Measurements from ENCODE around the gene CEACAM5. TPM values are rescaled to one million over a fixed set of nuclear protein-coding genes. Genes with fewer than 3 reads are reported as not detected.

CEACAM5 gene
- total RNA-seq, 1 donor from 2014 or later: not detected

DNA sequence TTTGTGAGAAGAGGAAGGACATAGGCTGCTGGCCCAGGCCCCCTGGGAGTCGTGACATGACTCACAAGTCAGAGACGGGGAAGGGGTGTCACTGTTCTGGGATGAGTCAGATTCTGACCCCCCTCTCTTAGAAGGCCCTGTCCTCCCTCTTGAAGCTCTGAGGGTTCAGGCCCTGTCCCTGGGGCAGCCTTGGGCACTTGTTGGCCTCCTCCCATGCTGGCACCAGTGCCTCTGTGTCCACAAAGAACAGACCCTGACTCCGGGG, 17.7 kb upstream of the CEACAM5 start:
- TF ChIP-seq CTCF (IDR thresholded peaks at IDR 0.05; ENCODE audit: partially characterized antibody, unreplicated experiment): no peak
- DNase-seq: no peak
- H3K27me3 Mint-ChIP-seq (ENCODE audit: unreplicated experiment): peaks cover 17% of the 10 kb centered on the region
- peaks cover 17% of the 10 kb centered on the region for H3K36me3 Mint-ChIP-seq (ENCODE audit: unreplicated experiment)
- H3K4me1 Mint-ChIP-seq (ENCODE audit: low read depth, unreplicated experiment): no peaks in the 10 kb centered on the region
- H3K9me3 Mint-ChIP-seq (ENCODE audit: unreplicated experiment): peaks cover 13% of the 10 kb centered on the region
- no peak overlapping the region for H3K4me3 Mint-ChIP-seq (ENCODE audit: unreplicated experiment)
- H3K27ac Mint-ChIP-seq (ENCODE audit: unreplicated experiment): no peak overlapping the region

GRCh38 chr19:41691268-41691970, 17.0 kb upstream of the CEACAM5 start:
- H3K4me3 Mint-ChIP-seq (ENCODE audit: unreplicated experiment): no peak overlapping the region
- H3K9me3 Mint-ChIP-seq (ENCODE audit: unreplicated experiment): peaks cover 12% of the 10 kb centered on the region
- H3K4me1 Mint-ChIP-seq (ENCODE audit: low read depth, unreplicated experiment): no peaks in the 10 kb centered on the region
- peak; percentile 45 for DNase-seq
- H3K27ac Mint-ChIP-seq (ENCODE audit: unreplicated experiment): no peak overlapping the region
- peaks cover 17% of the 10 kb centered on the region for H3K36me3 Mint-ChIP-seq (ENCODE audit: unreplicated experiment)
- peaks cover 21% of the 10 kb centered on the region for H3K27me3 Mint-ChIP-seq (ENCODE audit: unreplicated experiment)
- no peak for TF ChIP-seq CTCF (IDR thresholded peaks at IDR 0.05; ENCODE audit: partially characterized antibody, unreplicated experiment)

- peaks cover 17% of the 10 kb centered on the region for H3K36me3 Mint-ChIP-seq (ENCODE audit: unreplicated experiment)
- H3K27ac Mint-ChIP-seq (ENCODE audit: unreplicated experiment): no peak overlapping the region
- H3K27me3 Mint-ChIP-seq (ENCODE audit: unreplicated experiment): peaks cover 20% of the 10 kb centered on the region
- no peak for TF ChIP-seq CTCF (IDR thresholded peaks at IDR 0.05; ENCODE audit: partially characterized antibody, unreplicated experiment)
- H3K4me3 Mint-ChIP-seq (ENCODE audit: unreplicated experiment): no peak overlapping the region
- H3K4me1 Mint-ChIP-seq (ENCODE audit: low read depth, unreplicated experiment): no peaks in the 10 kb centered on the region
- DNase-seq: no peak
- H3K9me3 Mint-ChIP-seq (ENCODE audit: unreplicated experiment): peaks cover 9% of the 10 kb centered on the region
Observed at GRCh38 chr19:41694196-41694595, 14.2 kb upstream of the CEACAM5 start.

DNA sequence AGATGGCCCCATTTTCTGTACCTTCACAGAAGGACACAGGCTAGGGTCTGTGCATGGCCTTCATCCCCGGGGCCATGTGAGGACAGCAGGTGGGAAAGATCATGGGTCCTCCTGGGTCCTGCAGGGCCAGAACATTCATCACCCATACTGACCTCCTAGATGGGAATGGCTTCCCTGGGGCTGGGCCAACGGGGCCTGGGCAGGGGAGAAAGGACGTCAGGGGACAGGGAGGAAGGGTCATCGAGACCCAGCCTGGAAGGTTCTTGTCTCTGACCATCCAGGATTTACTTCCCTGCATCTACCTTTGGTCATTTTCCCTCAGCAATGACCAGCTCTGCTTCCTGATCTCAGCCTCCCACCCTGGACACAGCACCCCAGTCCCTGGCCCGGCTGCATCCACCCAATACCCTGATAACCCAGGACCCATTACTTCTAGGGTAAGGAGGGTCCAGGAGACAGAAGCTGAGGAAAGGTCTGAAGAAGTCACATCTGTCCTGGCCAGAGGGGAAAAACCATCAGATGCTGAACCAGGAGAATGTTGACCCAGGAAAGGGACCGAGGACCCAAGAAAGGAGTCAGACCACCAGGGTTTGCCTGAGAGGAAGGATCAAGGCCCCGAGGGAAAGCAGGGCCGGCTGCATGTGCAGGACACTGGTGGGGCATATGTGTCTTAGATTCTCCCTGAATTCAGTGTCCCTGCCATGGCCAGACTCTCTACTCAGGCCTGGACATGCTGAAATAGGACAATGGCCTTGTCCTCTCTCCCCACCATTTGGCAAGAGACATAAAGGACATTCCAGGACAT, 13.4 kb upstream of the CEACAM5 start:
- H3K27me3 Mint-ChIP-seq (ENCODE audit: unreplicated experiment): peaks cover 21% of the 10 kb centered on the region
- no peak for TF ChIP-seq CTCF (IDR thresholded peaks at IDR 0.05; ENCODE audit: partially characterized antibody, unreplicated experiment)
- no peaks in the 10 kb centered on the region for H3K4me1 Mint-ChIP-seq (ENCODE audit: low read depth, unreplicated experiment)
- no peak overlapping the region for H3K27ac Mint-ChIP-seq (ENCODE audit: unreplicated experiment)
- DNase-seq: no peak
- no peak overlapping the region for H3K4me3 Mint-ChIP-seq (ENCODE audit: unreplicated experiment)
- peaks cover 17% of the 10 kb centered on the region for H3K36me3 Mint-ChIP-seq (ENCODE audit: unreplicated experiment)
- H3K9me3 Mint-ChIP-seq (ENCODE audit: unreplicated experiment): peaks cover 9% of the 10 kb centered on the region

- H3K9me3 Mint-ChIP-seq (ENCODE audit: unreplicated experiment): peaks cover 9% of the 10 kb centered on the region
Observed at GRCh38 chr19:41695745-41696144, 12.7 kb upstream of the CEACAM5 start.

More at GRCh38 chr19:41695745-41696144, 12.7 kb upstream of the CEACAM5 start:
- TF ChIP-seq CTCF (IDR thresholded peaks at IDR 0.05; ENCODE audit: partially characterized antibody, unreplicated experiment): no peak
- H3K36me3 Mint-ChIP-seq (ENCODE audit: unreplicated experiment): peaks cover 17% of the 10 kb centered on the region
- DNase-seq: no peak
- H3K4me1 Mint-ChIP-seq (ENCODE audit: low read depth, unreplicated experiment): no peaks in the 10 kb centered on the region
- H3K27me3 Mint-ChIP-seq (ENCODE audit: unreplicated experiment): peaks cover 21% of the 10 kb centered on the region
- H3K4me3 Mint-ChIP-seq (ENCODE audit: unreplicated experiment): no peak overlapping the region
- H3K27ac Mint-ChIP-seq (ENCODE audit: unreplicated experiment): no peak overlapping the region

Measured in glutamatergic neuron (in vitro differentiated cells).